H9 (cell line): ENCODE data around the gene DAB1. TPM values are rescaled to one million over a fixed set of nuclear protein-coding genes. Genes with fewer than 3 reads are reported as not detected.

Source experiments
- DNase-seq: peaks from one replicate; pipeline ENCODE4 v3.0.0-alpha.2; 2017
- H2AFZ ChIP-seq: one replicate; pipeline ENCODE4 v1.6.1; 2013; ENCODE audit warnings: mild to moderate bottlenecking, low read length, control low read depth, moderate library complexity
- H2AK5ac ChIP-seq: 2 replicates; pipeline ENCODE4 v1.6.1; 2013; ENCODE audit warnings: low read length, control low read depth, mixed read lengths; ENCODE audit not compliant: insufficient read length
- H2BK120ac ChIP-seq: one replicate; pipeline ENCODE4 v1.6.1; 2013; ENCODE audit warnings: low read depth, mild to moderate bottlenecking, low read length, control low read depth, inconsistent platforms; ENCODE audit not compliant: poor library complexity, severe bottlenecking
- H2BK12ac ChIP-seq: 2 replicates; pipeline ENCODE4 v1.6.1; 2013; ENCODE audit warnings: low read length, control low read depth, mixed read lengths, low read depth; ENCODE audit not compliant: insufficient read length
- H2BK15ac ChIP-seq: 2 replicates; pipeline ENCODE4 v1.6.1; 2013; ENCODE audit warnings: low read depth, low read length, control low read depth
- H2BK20ac ChIP-seq: one replicate; pipeline ENCODE4 v1.6.1; 2013; ENCODE audit warnings: low read depth, mild to moderate bottlenecking, low read length, control low read depth, inconsistent platforms; ENCODE audit not compliant: poor library complexity, severe bottlenecking
- H2BK5ac ChIP-seq: 2 replicates; pipeline ENCODE4 v1.6.1; 2013; ENCODE audit warnings: low read length, control low read depth, mixed read lengths; ENCODE audit not compliant: insufficient read length
- H3K14ac ChIP-seq: 2 replicates; pipeline ENCODE4 v1.6.1; 2013; ENCODE audit warnings: low read length, control low read depth; ENCODE audit not compliant: insufficient read depth
- H3K18ac ChIP-seq: 2 replicates; pipeline ENCODE4 v1.6.1; 2013; ENCODE audit warnings: low read depth, mild to moderate bottlenecking, mixed read lengths, low read length, control low read depth; ENCODE audit not compliant: insufficient read length
- H3K23ac ChIP-seq: 2 replicates; pipeline ENCODE4 v1.6.1; 2013; ENCODE audit warnings: low read length, control low read depth, mixed read lengths, low read depth; ENCODE audit not compliant: insufficient read length
- H3K23me2 ChIP-seq: 2 replicates; pipeline ENCODE4 v1.6.1; 2013; ENCODE audit warnings: low read depth, mild to moderate bottlenecking, mixed read lengths, low read length, control low read depth; ENCODE audit not compliant: insufficient read length, poor library complexity, severe bottlenecking
- H3K27ac ChIP-seq: 2 replicates; pipeline ENCODE4 v1.5.1; 2013; ENCODE audit warnings: low read length, control low read depth, mixed read lengths, low read depth; ENCODE audit not compliant: insufficient read length
- H3K27me3 ChIP-seq: 2 replicates; pipeline ENCODE4 v1.6.1; 2013; ENCODE audit warnings: low read length, control low read depth, inconsistent platforms; ENCODE audit not compliant: insufficient read depth
- H3K4ac ChIP-seq: 2 replicates; pipeline ENCODE4 v1.6.1; 2013; ENCODE audit warnings: low read depth, mild to moderate bottlenecking, control low read depth, inconsistent platforms, low read length, moderate library complexity
- H3K4me1 ChIP-seq: 2 replicates; pipeline ENCODE4 v1.6.1; 2013; ENCODE audit warnings: low read length, control low read depth, inconsistent platforms; ENCODE audit not compliant: insufficient read depth
- H3K4me2 ChIP-seq: 2 replicates; pipeline ENCODE4 v1.6.1; 2013; ENCODE audit warnings: low read length, control low read depth, mixed read lengths; ENCODE audit not compliant: insufficient read length, insufficient read depth
- H3K56ac ChIP-seq: 2 replicates; pipeline ENCODE4 v1.6.1; 2013; ENCODE audit warnings: low read depth, mild to moderate bottlenecking, mixed read lengths, low read length, control low read depth; ENCODE audit not compliant: insufficient read length
- H3K79me1 ChIP-seq: 2 replicates; pipeline ENCODE4 v1.6.1; 2013; ENCODE audit warnings: low read depth, mild to moderate bottlenecking, moderate library complexity, low read length, control low read depth, inconsistent platforms; ENCODE audit not compliant: insufficient read depth, poor library complexity, severe bottlenecking
- H3K79me2 ChIP-seq: 2 replicates; pipeline ENCODE4 v1.6.1; 2013; ENCODE audit warnings: low read length, control low read depth, inconsistent platforms; ENCODE audit not compliant: insufficient read depth
- H3K9ac ChIP-seq: 2 replicates; pipeline ENCODE4 v1.6.1; 2013; ENCODE audit warnings: low read length, control low read depth, mixed read lengths; ENCODE audit not compliant: insufficient read length; ENCODE audit errors: extremely low read depth
- H3K9me3 ChIP-seq: one replicate; pipeline ENCODE4 v1.6.1; 2013; ENCODE audit warnings: low read depth, low read length, inconsistent platforms; ENCODE audit not compliant: control insufficient read depth
- H3T11ph ChIP-seq: one replicate; pipeline ENCODE4 v1.6.1; 2013; ENCODE audit warnings: mild to moderate bottlenecking, low read length, control low read depth, inconsistent platforms
- H4K20me1 ChIP-seq: one replicate; pipeline ENCODE4 v1.6.1; 2013; ENCODE audit not compliant: control insufficient read depth, insufficient read length, insufficient read depth
- H4K5ac ChIP-seq: 2 replicates; pipeline ENCODE4 v1.6.1; 2013; ENCODE audit warnings: low read depth, mild to moderate bottlenecking, mixed read lengths, low read length, control low read depth; ENCODE audit not compliant: insufficient read length
- H4K8ac ChIP-seq: replicated peaks from 2 replicates; pipeline ENCODE4 v1.6.1; 2013; ENCODE audit warnings: low read length, control low read depth, mixed read lengths, low read depth; ENCODE audit not compliant: insufficient read length
- H4K91ac ChIP-seq: 2 replicates; pipeline ENCODE4 v1.6.1; 2013; ENCODE audit warnings: low read depth, mild to moderate bottlenecking, moderate library complexity, mixed read lengths, low read length, control low read depth; ENCODE audit not compliant: insufficient read length
- H3K27ac Mint-ChIP-seq, 3 experiments: 2 replicates in 2 of 3; 3 replicates in 1 of 3; pipeline ENCODE4 v1.8.0; 2020 to 2021; ENCODE audit warnings: mixed read lengths in 3 of 3, mild to moderate bottlenecking in 1 of 3, moderate library complexity in 1 of 3
- H3K27me3 Mint-ChIP-seq: 2 replicates; pipeline ENCODE4 v1.8.0; 2021; ENCODE audit warnings: low read depth, mild to moderate bottlenecking, moderate library complexity, mixed read lengths
- H3K36me3 Mint-ChIP-seq, 3 experiments: 2 replicates in 2 of 3; 3 replicates in 1 of 3; pipeline ENCODE4 v1.8.0; 2020 to 2021; ENCODE audit warnings: low read depth in 3 of 3, mixed read lengths in 3 of 3; ENCODE audit not compliant: insufficient read depth in 1 of 3
- H3K4me1 Mint-ChIP-seq, 2 experiments: 2 replicates each; pipeline ENCODE4 v1.8.0; 2020; ENCODE audit warnings: mixed read lengths in 2 of 2
- H3K4me3 Mint-ChIP-seq, 2 experiments: 2 replicates in 1 of 2; 3 replicates in 1 of 2; pipeline ENCODE4 v1.8.0; 2020 to 2021; ENCODE audit warnings: mild to moderate bottlenecking in 2 of 2, mixed read lengths in 2 of 2, moderate library complexity in 1 of 2
- H3K9me3 Mint-ChIP-seq, 2 experiments: 2 replicates in 1 of 2; 3 replicates in 1 of 2; pipeline ENCODE4 v1.8.0; 2020; ENCODE audit warnings: mild to moderate bottlenecking in 2 of 2, mixed read lengths in 2 of 2, moderate library complexity in 1 of 2
- CTCF ChIP-seq: fragments of 200-600 bp; sonication (generic); conservative IDR thresholded peaks from 3 replicates; pipeline ENCODE4 v1.8.0; 2021; ENCODE audit warnings: antibody characterized with exemption, mild to moderate bottlenecking
- WGBS: extraction: QIAGEN DNeasy Blood & Tissue Kit; methylation state at CpG from one replicate; pipeline ENCODE4 v1.1.7; 2013; ENCODE audit warnings: missing lambda C conversion rate, low lambda C conversion rate, mixed read lengths; ENCODE audit not compliant: insufficient read length; ENCODE audit errors: extremely low coverage; 5-methylcytosine and 5-hydroxymethylcytosine counted together
- total RNA-seq: library from RNA; stranded (reverse); gene quantifications from 2 replicates; pipeline ENCODE4 v1.2.1, GENCODE V29; 2021

DAB1 gene
- total RNA-seq, 1 experiment from 2014 or later: 9.3 TPM

GRCh38 chr1:57082711-57083439, 341.0 kb downstream of the DAB1 start:
- no peaks in the 10 kb centered on the region; a peak in 1 of 7 replicates for H3K36me3 Mint-ChIP-seq
- no peaks in the 10 kb centered on the region for H3K79me1 ChIP-seq
- no peaks in the 10 kb centered on the region for H3K79me2 ChIP-seq
- peaks cover 0 to 3% of the 10 kb centered on the region in 2 experiments; a peak in 2 of 4 replicates for H3K4me1 Mint-ChIP-seq
- no peaks in the 10 kb centered on the region for H3K4me1 ChIP-seq
- H4K20me1 ChIP-seq: no peaks in the 10 kb centered on the region
- H3K23me2 ChIP-seq: no peaks in the 10 kb centered on the region
- peaks cover 0 to 3% of the 10 kb centered on the region in 2 experiments; a peak in 1 of 5 replicates for H3K9me3 Mint-ChIP-seq
- H3K23ac ChIP-seq: no peak overlapping the region
- no peak overlapping the region for H2BK15ac ChIP-seq
- H2BK5ac ChIP-seq: no peak overlapping the region
- H4K91ac ChIP-seq: no peak overlapping the region
- no peaks in the 10 kb centered on the region for H3K9me3 ChIP-seq
- no peak overlapping the region for H3K4me2 ChIP-seq
- no peak overlapping the region for H3K9ac ChIP-seq
- H3K4me3 Mint-ChIP-seq: no peak overlapping the region
- no peak overlapping the region for H2BK120ac ChIP-seq
- no peak overlapping the region for H3K56ac ChIP-seq
- no peak overlapping the region for H3T11ph ChIP-seq
- H3K18ac ChIP-seq: no peak overlapping the region
- H3K27me3 Mint-ChIP-seq: peaks cover 1% of the 10 kb centered on the region; the same call in 1 of the 2 replicates
- TF ChIP-seq CTCF: no peak
- DNase-seq: no peak
- H3K14ac ChIP-seq: no peak overlapping the region
- no peak overlapping the region for H2BK20ac ChIP-seq
- no CpG with 5 or more reads among the region's 7 CpGs for WGBS
- no peaks in the 10 kb centered on the region for H3K27me3 ChIP-seq
- H4K8ac ChIP-seq: no peak overlapping the region
- no peak overlapping the region for H2AK5ac ChIP-seq
- no peak overlapping the region for H3K27ac ChIP-seq
- no peak overlapping the region; a peak in 1 of 7 replicates for H3K27ac Mint-ChIP-seq
- H2AFZ ChIP-seq: no peak overlapping the region
- H3K4ac ChIP-seq: no peak overlapping the region
- no peak overlapping the region for H4K5ac ChIP-seq
- H2BK12ac ChIP-seq: no peak overlapping the region
